OCI-LY7 (cell line): ENCODE measurements around the gene ROMO1. TPM values are rescaled to one million over a fixed set of nuclear protein-coding genes. Genes with fewer than 3 reads are reported as not detected.

Source experiments
- BruUV-seq: library from RNA; stranded (reverse); fragments of 400-500 nt; replicated peaks from 2 replicates; lab custom pipeline; 2021; lab: Mats Ljungman, UMichigan
- CTCF ChIA-PET: fragments of 300-600 bp; sonication (Branson Sonifier 250); formaldehyde crosslinking; loops from one replicate; lab custom pipeline; 2022; ENCODE audit warnings: antibody characterized with exemption; ENCODE audit not compliant: unreplicated experiment; lab: Charles Lee
- POLR2A ChIA-PET: fragments of 300-600 bp; sonication (Branson Sonifier 250); formaldehyde crosslinking; loops from one replicate; lab custom pipeline; 2022; ENCODE audit warnings: antibody characterized with exemption; lab: Charles Lee
- DNase-seq: peaks from one replicate; pipeline ENCODE4 v3.0.0-alpha.2; 2015; ENCODE audit warnings: low spot score
- H2AFZ ChIP-seq: fragments of 200-600 bp; sonication (generic), shearing (Covaris generic); 2 replicates; pipeline ENCODE4 v1.6.1; 2014; ENCODE audit warnings: mild to moderate bottlenecking, antibody characterized with exemption, low read length, moderate library complexity
- H3K27ac ChIP-seq: fragments of 200-600 bp; sonication (generic); 2 replicates; pipeline ENCODE4 v1.5.1; 2014; ENCODE audit warnings: mixed run types, low read depth, mild to moderate bottlenecking, moderate library complexity, low read length, inconsistent platforms; ENCODE audit not compliant: poor library complexity, severe bottlenecking
- H3K36me3 ChIP-seq: fragments of 200-600 bp; sonication (generic); 2 replicates; pipeline ENCODE4 v1.6.1; 2014; ENCODE audit warnings: mild to moderate bottlenecking, antibody characterized with exemption, low read length, moderate library complexity, mixed read lengths; ENCODE audit not compliant: insufficient read depth
- H3K4me1 ChIP-seq: fragments of 200-600 bp; sonication (generic); 2 replicates; pipeline ENCODE4 v1.5.1; 2014; ENCODE audit warnings: mild to moderate bottlenecking, low read length; ENCODE audit not compliant: insufficient read depth, poor library complexity, severe bottlenecking
- H3K4me2 ChIP-seq: fragments of 200-600 bp; sonication (generic); 2 replicates; pipeline ENCODE4 v1.6.1; 2014; ENCODE audit warnings: mild to moderate bottlenecking, low read length
- H3K4me3 ChIP-seq: fragments of 200-600 bp; sonication (generic); 2 replicates; pipeline ENCODE4 v1.5.1; 2014; ENCODE audit warnings: mild to moderate bottlenecking, low read depth, low read length; ENCODE audit not compliant: poor library complexity, severe bottlenecking
- H3K79me2 ChIP-seq: fragments of 200-600 bp; sonication (generic); 2 replicates; pipeline ENCODE4 v1.6.1; 2016; ENCODE audit warnings: low read depth, mild to moderate bottlenecking, low read length, moderate library complexity, mixed read lengths; ENCODE audit not compliant: insufficient read depth
- H3K9me2 ChIP-seq: fragments of 200-600 bp; sonication (generic); 2 replicates; pipeline ENCODE4 v1.6.1; 2016; ENCODE audit warnings: mild to moderate bottlenecking, low read length, mixed read lengths; ENCODE audit not compliant: insufficient read depth
- H3K9me3 ChIP-seq: fragments of 200-600 bp; sonication (generic); 2 replicates; pipeline ENCODE4 v1.6.1; 2014; ENCODE audit warnings: mild to moderate bottlenecking, mixed run types, low read length, mixed read lengths
- H4K20me1 ChIP-seq: fragments of 200-600 bp; sonication (generic); 2 replicates; pipeline ENCODE4 v1.6.1; 2014; ENCODE audit warnings: mild to moderate bottlenecking, antibody characterized with exemption, low read length, moderate library complexity, mixed read lengths; ENCODE audit not compliant: insufficient read depth
- CTCF ChIP-seq: fragments of 200-600 bp; sonication (generic); conservative IDR thresholded peaks from 2 replicates; pipeline ENCODE4 v1.5.1; 2014; ENCODE audit warnings: mild to moderate bottlenecking, antibody characterized with exemption, low read length, moderate library complexity, mixed read lengths
- EZH2phosphoT487 ChIP-seq: fragments of 200-600 bp; sonication (generic); IDR thresholded peaks from 2 replicates; pipeline ENCODE4 v1.6.1; 2018; ENCODE audit warnings: low read depth, borderline replicate concordance, mild to moderate bottlenecking, mixed run types, antibody characterized with exemption, low read length, moderate library complexity, mixed read lengths
- intact Hi-C: fragments of 100-400 bp; cut with micrococcal nuclease; formaldehyde crosslinking; loops from one replicate; pipeline ENCODE4 v1.10.0; 2022; ENCODE audit not compliant: unreplicated experiment
- total RNA-seq, 2 experiments: library from RNA; depleted of rRNA in 1 of 2; stranded (reverse); fragments of >200 nt in 1 of 2; shearing (Covaris generic) in 1 of 2; gene quantifications; 2 replicates each; pipeline ENCODE4 v1.2.3, GENCODE V29; 2014 to 2022

The ROMO1 gene
- total RNA-seq, 2 experiments from 2014 or later: 164 to 393 TPM

GRCh38 chr20:35724321-35725230 lies 25.4 kb downstream of the ROMO1 start:
- BruUV-seq: no TSS peak
- H4K20me1 ChIP-seq: peaks cover 22% of the 10 kb centered on the region
- H2AFZ ChIP-seq: no peak overlapping the region
- POLR2A ChIA-PET: no interaction called here
- no peaks in the 10 kb centered on the region for H3K9me2 ChIP-seq
- intact Hi-C loops: no loop called here
- H3K4me3 ChIP-seq: no peak overlapping the region
- CTCF ChIA-PET: no interaction called here
- no peak for DNase-seq
- H3K79me2 ChIP-seq: peaks cover 91% of the 10 kb centered on the region
- TF ChIP-seq EZH2phosphoT487 (no peak), CTCF (no peak)
- H3K4me1 ChIP-seq: no peaks in the 10 kb centered on the region
- peaks cover 98% of the 10 kb centered on the region for H3K36me3 ChIP-seq
- H3K9me3 ChIP-seq: no peaks in the 10 kb centered on the region
- H3K27ac ChIP-seq: no peak overlapping the region
- H3K4me2 ChIP-seq: no peak overlapping the region

DNA sequence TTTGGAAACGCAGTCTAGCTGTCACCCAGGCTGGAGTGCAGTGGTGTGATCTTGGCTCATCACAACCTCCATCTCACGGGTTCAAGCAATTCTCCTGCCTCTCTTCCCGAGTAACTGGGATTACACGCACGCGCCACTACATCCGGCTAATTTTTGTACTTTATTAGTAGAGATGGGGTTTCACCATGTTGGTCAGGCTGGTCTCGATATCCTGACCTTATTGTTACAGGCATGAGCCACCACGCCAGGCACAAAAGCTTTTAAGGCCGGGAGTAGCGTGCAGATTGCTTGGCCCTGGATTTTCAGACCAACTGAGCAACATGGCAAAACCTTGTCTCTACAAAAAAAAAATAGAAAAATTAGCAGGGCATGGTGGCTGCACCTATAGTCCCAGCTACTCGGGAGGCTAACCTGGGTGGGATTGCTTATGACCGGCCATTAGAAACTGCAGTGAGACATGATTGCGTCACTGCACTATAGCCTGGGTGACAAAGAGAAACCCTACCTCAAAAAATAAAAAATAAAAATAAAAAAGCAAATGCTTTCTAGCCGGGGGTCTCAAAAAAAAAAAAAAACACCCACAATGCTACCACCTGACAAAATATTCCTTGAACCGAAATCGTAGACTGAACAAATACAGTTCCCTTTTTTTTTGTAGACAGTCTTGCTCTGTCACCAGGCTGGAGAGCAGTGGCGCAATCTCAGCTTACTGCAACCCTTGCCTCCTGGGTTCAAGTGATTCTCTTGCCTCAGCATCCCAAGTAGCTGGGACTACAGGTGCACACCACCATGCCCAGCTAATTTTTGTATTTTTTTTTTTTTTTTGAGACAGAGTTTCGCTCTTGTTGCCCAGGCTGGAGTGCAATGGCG lies 27.9 kb downstream of the ROMO1 start:
- peaks cover 40% of the 10 kb centered on the region for H4K20me1 ChIP-seq
- POLR2A ChIA-PET: interaction anchor here (0.6 to 1.6 kb wide), 2 partner anchors 13 to 61 kb away, joined by 5 to 6 read pairs; no protein-coding TSS in a partner anchor
- no TSS peak for BruUV-seq
- no peak overlapping the region for H3K4me2 ChIP-seq
- H2AFZ ChIP-seq: no peak overlapping the region
- peaks cover 98% of the 10 kb centered on the region for H3K36me3 ChIP-seq
- H3K9me3 ChIP-seq: no peaks in the 10 kb centered on the region
- no peak overlapping the region for H3K27ac ChIP-seq
- no peaks in the 10 kb centered on the region for H3K9me2 ChIP-seq
- peaks cover 91% of the 10 kb centered on the region for H3K79me2 ChIP-seq
- DNase-seq: no peak
- no peak overlapping the region for H3K4me3 ChIP-seq
- TF ChIP-seq CTCF: no peak
- TF ChIP-seq EZH2phosphoT487: no peak
- CTCF ChIA-PET: no interaction called here
- H3K4me1 ChIP-seq: no peaks in the 10 kb centered on the region
- intact Hi-C loops: loop anchor here (2.0 kb wide), 1 partner anchor 16 kb away; no protein-coding TSS in a partner anchor
